ENCODE data around the gene DGAT2. TPM values are rescaled to one million over a fixed set of nuclear protein-coding genes. Genes with fewer than 3 reads are reported as not detected.
A peak's percentile ranks its signal among the peaks of the same experiment; 100 is the strongest.

Gene DGAT2
- total RNA-seq, 1 donor = 0.43 TPM

GRCh38 chr11:75757651-75758050 is 10.9 kb upstream of the DGAT2 start:
- no peak for TF ChIP-seq CTCF (IDR thresholded peaks at IDR 0.05; ENCODE audit: insufficient read depth, low read depth, low read length)
- DNase-seq (ENCODE audit: low read depth) = no peak
- H3K4me3 ChIP-seq (ENCODE audit: low read depth, low read length) = no peak overlapping the region

- DNase-seq (ENCODE audit: low read depth) = no peak
- H3K4me3 ChIP-seq (ENCODE audit: low read depth, low read length) = no peak overlapping the region
- no peak for TF ChIP-seq CTCF (IDR thresholded peaks at IDR 0.05; ENCODE audit: insufficient read depth, low read depth, low read length)
Measured at GRCh38 chr11:75759832-75760231, 8.7 kb upstream of the DGAT2 start.

- TF ChIP-seq CTCF (IDR thresholded peaks at IDR 0.05; ENCODE audit: insufficient read depth, low read depth, low read length) = no peak
- H3K4me3 ChIP-seq (ENCODE audit: low read depth, low read length) = no peak overlapping the region
- DNase-seq (ENCODE audit: low read depth) = no peak
Measured at GRCh38 chr11:75760243-75760642, 8.3 kb upstream of the DGAT2 start.

GRCh38 chr11:75760710-75761493 is 7.7 kb upstream of the DGAT2 start:
- H3K4me3 ChIP-seq (ENCODE audit: low read depth, low read length) = no peak overlapping the region
- TF ChIP-seq CTCF (IDR thresholded peaks at IDR 0.05; ENCODE audit: insufficient read depth, low read depth, low read length) = no peak
- no peak for DNase-seq (ENCODE audit: low read depth)

- TF ChIP-seq CTCF (IDR thresholded peaks at IDR 0.05; ENCODE audit: insufficient read depth, low read depth, low read length) = no peak
- no peak for DNase-seq (ENCODE audit: low read depth)
- no peak overlapping the region for H3K4me3 ChIP-seq (ENCODE audit: low read depth, low read length)
Measured at GRCh38 chr11:75762158-75762557, 6.4 kb upstream of the DGAT2 start.

- DNase-seq (ENCODE audit: low read depth) = peak; percentile 71
- H3K4me3 ChIP-seq (ENCODE audit: low read depth, low read length) = no peak overlapping the region
- TF ChIP-seq CTCF (IDR thresholded peaks at IDR 0.05; ENCODE audit: insufficient read depth, low read depth, low read length) = no peak
Measured at GRCh38 chr11:75762885-75763284, 5.7 kb upstream of the DGAT2 start.

GRCh38 chr11:75763846-75764245 is 4.7 kb upstream of the DGAT2 start:
- DNase-seq (ENCODE audit: low read depth) = no peak
- H3K4me3 ChIP-seq (ENCODE audit: low read depth, low read length) = no peak overlapping the region
- no peak for TF ChIP-seq CTCF (IDR thresholded peaks at IDR 0.05; ENCODE audit: insufficient read depth, low read depth, low read length)
